GM12878 (cell line): ENCODE data around the gene FPGT. TPM values are rescaled to one million over a fixed set of nuclear protein-coding genes. Genes with fewer than 3 reads are reported as not detected.

Source experiments
- ATAC-seq: fragments of 200-7000 bp; cut with Tn5 transposase; 3 replicates; pipeline ENCODE4 v1.9.1; 2020; ENCODE audit warnings: mild to moderate bottlenecking, moderate library complexity
- BruUV-seq: library from RNA; stranded (reverse); fragments of 400-500 nt; replicated peaks from 2 replicates; lab custom pipeline; 2021; lab: Mats Ljungman, UMichigan
- CTCF ChIA-PET: fragments of 300-600 bp; sonication (Branson Sonifier 250); formaldehyde crosslinking; extraction: SDS; loops from one replicate; lab custom pipeline; 2021; ENCODE audit warnings: inconsistent platforms; lab: Yijun Ruan, JAX
- POLR2A ChIA-PET: fragments of 350-600 bp; formaldehyde crosslinking; extraction: SDS; loops from one replicate; lab custom pipeline; 2021; ENCODE audit warnings: inconsistent platforms; lab: Charles Lee
- RAD21 ChIA-PET: fragments of 300-600 bp; sonication (Branson Sonifier 250); formaldehyde crosslinking; loops from one replicate; lab custom pipeline; 2023; ENCODE audit warnings: antibody characterized with exemption; ENCODE audit not compliant: unreplicated experiment; lab: Charles Lee
- SMC1A ChIA-PET: fragments of 300-600 bp; sonication (Branson Sonifier 250); formaldehyde crosslinking; loops from one replicate; lab custom pipeline; 2023; ENCODE audit not compliant: unreplicated experiment, uncharacterized antibody; lab: Charles Lee
- DNase-seq: peaks from one replicate; pipeline ENCODE4 v3.0.0-alpha.2; 2011; ENCODE audit warnings: low read depth, low spot score
- FAIRE-seq: peaks from 3 replicates; lab custom pipeline; 2011; peaks lifted over from hg19 to GRCh38; lab: Jason Lieb, UNC
- H2AFZ ChIP-seq: 2 replicates; pipeline ENCODE4 v1.6.0; 2011; ENCODE audit warnings: low read depth, low read length, control low read depth; ENCODE audit not compliant: control insufficient read depth
- H3K27ac ChIP-seq: 2 replicates; pipeline ENCODE4 v1.5.1; 2011; ENCODE audit warnings: control low read depth; ENCODE audit not compliant: control insufficient read depth, insufficient read depth
- H3K27me3 ChIP-seq, 2 experiments: replicated peaks in 1 of 2; 2 replicates each; pipeline versions ENCODE4 v1.6.0 to v1.6.1; 2011; ENCODE audit warnings: low read length in 1 of 2; ENCODE audit not compliant: control insufficient read depth in 2 of 2, insufficient read depth in 2 of 2
- H3K36me3 ChIP-seq, 2 experiments: 2 replicates each; pipeline ENCODE4 v1.5.1; 2011; ENCODE audit warnings: low read length in 1 of 2; ENCODE audit not compliant: control insufficient read depth in 2 of 2, insufficient read depth in 2 of 2
- H3K4me1 ChIP-seq: 2 replicates; pipeline ENCODE4 v1.6.1; 2011; ENCODE audit warnings: mild to moderate bottlenecking, low read length, moderate library complexity, mixed read lengths; ENCODE audit not compliant: control insufficient read depth, insufficient read depth
- H3K4me2 ChIP-seq: 2 replicates; pipeline ENCODE4 v1.6.0; 2011; ENCODE audit warnings: control low read depth; ENCODE audit not compliant: control insufficient read depth, insufficient read depth
- H3K4me3 ChIP-seq: fragments of 200-600 bp; sonication (generic); 2 replicates; pipeline ENCODE4 v1.5.1; 2016
- H3K79me2 ChIP-seq: 2 replicates; pipeline ENCODE4 v1.6.0; 2011; ENCODE audit warnings: low read length; ENCODE audit not compliant: control insufficient read depth, insufficient read depth
- H3K9ac ChIP-seq: 2 replicates; pipeline ENCODE4 v1.8.0; 2011; ENCODE audit warnings: low read length, control low read depth, mixed read lengths; ENCODE audit not compliant: control insufficient read depth, insufficient read depth
- H3K9me3 ChIP-seq: replicated peaks from 3 replicates; pipeline ENCODE4 v1.5.1; 2011; ENCODE audit warnings: mild to moderate bottlenecking, low read length; ENCODE audit not compliant: control insufficient read depth, insufficient read depth
- H4K20me1 ChIP-seq: 2 replicates; pipeline ENCODE4 v1.6.0; 2011; ENCODE audit not compliant: control insufficient read depth, insufficient read depth
- CBFB ChIP-seq: IDR thresholded peaks from 2 replicates; pipeline ENCODE4 v1.6.1; 2016; ENCODE audit warnings: antibody characterized with exemption, low read depth
- CREM ChIP-seq: IDR thresholded peaks from 2 replicates; pipeline ENCODE4 v1.6.1; 2014; ENCODE audit warnings: antibody characterized with exemption, low read depth
- JUND ChIP-seq: IDR thresholded peaks from 2 replicates; pipeline ENCODE4 v1.6.1; 2012; ENCODE audit warnings: low read depth, mild to moderate bottlenecking, low read length, improper control_type of control experiment, moderate library complexity
- NBN ChIP-seq: fragments of 450-650 bp; IDR thresholded peaks from 2 replicates; pipeline ENCODE4 v1.6.1; 2016
- RELA ChIP-seq: fragments of 450-650 bp; IDR thresholded peaks from 2 replicates; pipeline ENCODE4 v1.8.0; 2014; ENCODE audit warnings: borderline replicate concordance; ENCODE audit not compliant: partially characterized antibody
- STAT1 ChIP-seq: fragments of 450-650 bp; conservative IDR thresholded peaks from 2 replicates; pipeline ENCODE4 v1.6.1; 2014; ENCODE audit warnings: antibody characterized with exemption, mild to moderate bottlenecking
- SUZ12 ChIP-seq: fragments of 200-600 bp; sonication (generic); IDR thresholded peaks from one replicate; pipeline ENCODE4 v1.6.1; 2018; ENCODE audit warnings: antibody characterized with exemption, mild to moderate bottlenecking; ENCODE audit not compliant: unreplicated experiment
- TCF3 ChIP-seq: IDR thresholded peaks from 2 replicates; pipeline ENCODE4 v1.6.1; 2012; ENCODE audit warnings: low read depth, mild to moderate bottlenecking, low read length, borderline replicate concordance; ENCODE audit not compliant: insufficient read depth
- WGBS: methylation state at CpG from one replicate; pipeline ENCODE4 v1.1.6; 2016; ENCODE audit warnings: low lambda C conversion rate; ENCODE audit not compliant: insufficient replicate concordance, insufficient coverage; ENCODE audit errors: missing lambda C conversion rate; 5-methylcytosine and 5-hydroxymethylcytosine counted together
- in situ Hi-C: fragments of 300-500 bp; cut with MboI; formaldehyde crosslinking; loops from 9 replicates; pipeline ENCODE4 v1.14.3; 2018; ENCODE audit warnings: mixed read lengths
- intact Hi-C: fragments of 100-400 bp; cut with micrococcal nuclease; formaldehyde crosslinking; loops from one replicate; pipeline ENCODE4 v1.14.2; 2022; ENCODE audit not compliant: unreplicated experiment
- polyA plus RNA-seq, 11 experiments: library from polyadenylated mRNA; depleted of rRNA in 4 of 11; unstranded in 6 of 11; stranded (reverse) in 5 of 11; fragments of >200 nt; fragmentation: Nextera tagmentation in 4 of 11; fragmentation: Illumina TruSeq in 1 of 11; extraction: Ambion mirVana in 4 of 11; extraction: Trizol in 1 of 11; gene quantifications; 1 replicate in 1 of 11; 2 replicates in 10 of 11; pipeline versions ENCODE4 v1.2.1 to v1.2.3, GENCODE V29; 2011 to 2016; ENCODE audit warnings: inconsistent platforms in 2 of 11, missing spikeins in 2 of 11, low read depth in 1 of 11
- total RNA-seq, 4 experiments: library from RNA; depleted of rRNA in 3 of 4; stranded (reverse); fragments of >200 nt in 3 of 4; fragmentation: Illumina TruSeq in 1 of 4; extraction: Trizol in 1 of 4; gene quantifications; 2 replicates each; pipeline versions ENCODE4 v1.2.1 to v1.2.3, GENCODE V29; 2013 to 2021
- TF ChIP-seq, protein P1 (sequence below): IDR thresholded peaks from 2 replicates; pipeline ENCODE4 v1.6.1; 2012; ENCODE audit warnings: improper control_type of control experiment, low read depth, low read length; ENCODE audit not compliant: insufficient replicate concordance
- TF ChIP-seq, protein P2 (sequence below): IDR thresholded peaks from 2 replicates; pipeline ENCODE4 v1.6.1; 2011; ENCODE audit warnings: borderline replicate concordance, low read depth, mild to moderate bottlenecking, moderate library complexity, mixed read lengths, low read length; ENCODE audit not compliant: insufficient read depth; ENCODE audit errors: extremely low read length
- TF ChIP-seq, protein P3 (sequence below): fragments of 450-650 bp; formaldehyde crosslinking; IDR thresholded peaks from 2 replicates; pipeline ENCODE4 v1.4.0; 2020; ENCODE audit warnings: mild to moderate bottlenecking, moderate library complexity

The FPGT gene
- total and polyA plus RNA-seq, 10 of the 15 experiments (the other 5 are each of a cell fraction or from before 2014, with no cell fraction given), result 7.8 to 15.4 (median 11.5) TPM

DNA sequence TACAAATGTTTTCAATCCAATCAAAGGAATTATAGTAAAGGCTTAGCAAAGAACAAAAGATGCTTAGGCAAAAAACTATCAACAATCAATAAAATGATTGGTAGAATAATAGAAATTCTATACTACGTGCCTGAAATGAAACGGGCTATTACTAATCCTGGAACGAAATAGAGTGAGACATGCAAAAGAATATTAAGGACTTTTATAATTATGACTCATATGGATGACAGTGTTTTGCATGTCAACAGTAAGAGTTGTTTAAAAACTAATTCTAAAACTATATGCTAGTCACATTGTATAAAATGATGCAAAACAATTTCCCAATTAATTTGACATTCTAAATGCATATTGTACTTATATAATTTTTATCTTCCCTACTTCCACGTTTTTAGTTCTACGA is 35.7 kb upstream of the FPGT start:
- no peak overlapping the region for H3K27ac ChIP-seq
- POLR2A ChIA-PET, result no interaction called here
- intact Hi-C loops, result no loop called here
- FAIRE-seq (no peak), DNase-seq (no peak), ATAC-seq (no peak)
- H2AFZ ChIP-seq, result no peak overlapping the region
- RAD21 ChIA-PET, result no interaction called here
- H3K9ac ChIP-seq, result no peak overlapping the region
- H3K79me2 ChIP-seq, result no peaks in the 10 kb centered on the region
- 0% methylated on average over 5 of the region's 5 CpGs for WGBS
- H3K36me3 ChIP-seq, result no peaks in the 10 kb centered on the region
- no TSS peak for BruUV-seq
- in situ Hi-C loops, result no loop called here
- no peaks in the 10 kb centered on the region for H3K9me3 ChIP-seq
- no peak overlapping the region for H3K4me3 ChIP-seq
- H3K4me1 ChIP-seq, result no peaks in the 10 kb centered on the region
- H4K20me1 ChIP-seq, result no peaks in the 10 kb centered on the region
- CTCF ChIA-PET, result no interaction called here
- no peak overlapping the region for H3K4me2 ChIP-seq
- no peaks in the 10 kb centered on the region for H3K27me3 ChIP-seq
- SMC1A ChIA-PET, result interaction anchor here (0.8 kb wide), 1 partner anchor 20 kb away, joined by 3 read pairs; no protein-coding TSS in a partner anchor
- TF ChIP-seq JUND, result no peak
- TF ChIP-seq STAT1, result no peak
- no peak for TF ChIP-seq TCF3
- no peak for TF ChIP-seq NBN
- no peak for TF ChIP-seq CREM
- no peak for TF ChIP-seq RELA
- TF ChIP-seq CBFB, result no peak
- TF ChIP-seq, protein P1, sequence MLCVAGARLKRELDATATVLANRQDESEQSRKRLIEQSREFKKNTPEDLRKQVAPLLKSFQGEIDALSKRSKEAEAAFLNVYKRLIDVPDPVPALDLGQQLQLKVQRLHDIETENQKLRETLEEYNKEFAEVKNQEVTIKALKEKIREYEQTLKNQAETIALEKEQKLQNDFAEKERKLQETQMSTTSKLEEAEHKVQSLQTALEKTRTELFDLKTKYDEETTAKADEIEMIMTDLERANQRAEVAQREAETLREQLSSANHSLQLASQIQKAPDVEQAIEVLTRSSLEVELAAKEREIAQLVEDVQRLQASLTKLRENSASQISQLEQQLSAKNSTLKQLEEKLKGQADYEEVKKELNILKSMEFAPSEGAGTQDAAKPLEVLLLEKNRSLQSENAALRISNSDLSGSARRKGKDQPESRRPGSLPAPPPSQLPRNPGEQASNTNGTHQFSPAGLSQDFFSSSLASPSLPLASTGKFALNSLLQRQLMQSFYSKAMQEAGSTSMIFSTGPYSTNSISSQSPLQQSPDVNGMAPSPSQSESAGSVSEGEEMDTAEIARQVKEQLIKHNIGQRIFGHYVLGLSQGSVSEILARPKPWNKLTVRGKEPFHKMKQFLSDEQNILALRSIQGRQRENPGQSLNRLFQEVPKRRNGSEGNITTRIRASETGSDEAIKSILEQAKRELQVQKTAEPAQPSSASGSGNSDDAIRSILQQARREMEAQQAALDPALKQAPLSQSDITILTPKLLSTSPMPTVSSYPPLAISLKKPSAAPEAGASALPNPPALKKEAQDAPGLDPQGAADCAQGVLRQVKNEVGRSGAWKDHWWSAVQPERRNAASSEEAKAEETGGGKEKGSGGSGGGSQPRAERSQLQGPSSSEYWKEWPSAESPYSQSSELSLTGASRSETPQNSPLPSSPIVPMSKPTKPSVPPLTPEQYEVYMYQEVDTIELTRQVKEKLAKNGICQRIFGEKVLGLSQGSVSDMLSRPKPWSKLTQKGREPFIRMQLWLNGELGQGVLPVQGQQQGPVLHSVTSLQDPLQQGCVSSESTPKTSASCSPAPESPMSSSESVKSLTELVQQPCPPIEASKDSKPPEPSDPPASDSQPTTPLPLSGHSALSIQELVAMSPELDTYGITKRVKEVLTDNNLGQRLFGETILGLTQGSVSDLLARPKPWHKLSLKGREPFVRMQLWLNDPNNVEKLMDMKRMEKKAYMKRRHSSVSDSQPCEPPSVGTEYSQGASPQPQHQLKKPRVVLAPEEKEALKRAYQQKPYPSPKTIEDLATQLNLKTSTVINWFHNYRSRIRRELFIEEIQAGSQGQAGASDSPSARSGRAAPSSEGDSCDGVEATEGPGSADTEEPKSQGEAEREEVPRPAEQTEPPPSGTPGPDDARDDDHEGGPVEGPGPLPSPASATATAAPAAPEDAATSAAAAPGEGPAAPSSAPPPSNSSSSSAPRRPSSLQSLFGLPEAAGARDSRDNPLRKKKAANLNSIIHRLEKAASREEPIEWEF, result no peak
- TF ChIP-seq, protein P2, sequence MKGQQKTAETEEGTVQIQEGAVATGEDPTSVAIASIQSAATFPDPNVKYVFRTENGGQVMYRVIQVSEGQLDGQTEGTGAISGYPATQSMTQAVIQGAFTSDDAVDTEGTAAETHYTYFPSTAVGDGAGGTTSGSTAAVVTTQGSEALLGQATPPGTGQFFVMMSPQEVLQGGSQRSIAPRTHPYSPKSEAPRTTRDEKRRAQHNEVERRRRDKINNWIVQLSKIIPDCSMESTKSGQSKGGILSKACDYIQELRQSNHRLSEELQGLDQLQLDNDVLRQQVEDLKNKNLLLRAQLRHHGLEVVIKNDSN, result no peak
- TF ChIP-seq, protein P3, sequence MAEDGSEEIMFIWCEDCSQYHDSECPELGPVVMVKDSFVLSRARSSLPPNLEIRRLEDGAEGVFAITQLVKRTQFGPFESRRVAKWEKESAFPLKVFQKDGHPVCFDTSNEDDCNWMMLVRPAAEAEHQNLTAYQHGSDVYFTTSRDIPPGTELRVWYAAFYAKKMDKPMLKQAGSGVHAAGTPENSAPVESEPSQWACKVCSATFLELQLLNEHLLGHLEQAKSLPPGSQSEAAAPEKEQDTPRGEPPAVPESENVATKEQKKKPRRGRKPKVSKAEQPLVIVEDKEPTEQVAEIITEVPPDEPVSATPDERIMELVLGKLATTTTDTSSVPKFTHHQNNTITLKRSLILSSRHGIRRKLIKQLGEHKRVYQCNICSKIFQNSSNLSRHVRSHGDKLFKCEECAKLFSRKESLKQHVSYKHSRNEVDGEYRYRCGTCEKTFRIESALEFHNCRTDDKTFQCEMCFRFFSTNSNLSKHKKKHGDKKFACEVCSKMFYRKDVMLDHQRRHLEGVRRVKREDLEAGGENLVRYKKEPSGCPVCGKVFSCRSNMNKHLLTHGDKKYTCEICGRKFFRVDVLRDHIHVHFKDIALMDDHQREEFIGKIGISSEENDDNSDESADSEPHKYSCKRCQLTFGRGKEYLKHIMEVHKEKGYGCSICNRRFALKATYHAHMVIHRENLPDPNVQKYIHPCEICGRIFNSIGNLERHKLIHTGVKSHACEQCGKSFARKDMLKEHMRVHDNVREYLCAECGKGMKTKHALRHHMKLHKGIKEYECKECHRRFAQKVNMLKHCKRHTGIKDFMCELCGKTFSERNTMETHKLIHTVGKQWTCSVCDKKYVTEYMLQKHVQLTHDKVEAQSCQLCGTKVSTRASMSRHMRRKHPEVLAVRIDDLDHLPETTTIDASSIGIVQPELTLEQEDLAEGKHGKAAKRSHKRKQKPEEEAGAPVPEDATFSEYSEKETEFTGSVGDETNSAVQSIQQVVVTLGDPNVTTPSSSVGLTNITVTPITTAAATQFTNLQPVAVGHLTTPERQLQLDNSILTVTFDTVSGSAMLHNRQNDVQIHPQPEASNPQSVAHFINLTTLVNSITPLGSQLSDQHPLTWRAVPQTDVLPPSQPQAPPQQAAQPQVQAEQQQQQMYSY (CRISPR knock-in tag), result no peak
- no peak for TF ChIP-seq SUZ12
